CD4-positive, alpha-beta T cell treated with Interleukin-15 for 4 hours (primary cell): Measurements from ENCODE around the gene UBA7.
"Not testable (repeated sequence)": the region's sequence is repeated elsewhere in the genome, so short reads cannot be mapped to it uniquely, and the experiment has no call there.

Source experiments
- DNase-seq: peaks from one replicate; pipeline ENCODE4 v3.0.0-alpha.2; 2020; ENCODE audit warnings: low spot score

UBA7 gene

DNA sequence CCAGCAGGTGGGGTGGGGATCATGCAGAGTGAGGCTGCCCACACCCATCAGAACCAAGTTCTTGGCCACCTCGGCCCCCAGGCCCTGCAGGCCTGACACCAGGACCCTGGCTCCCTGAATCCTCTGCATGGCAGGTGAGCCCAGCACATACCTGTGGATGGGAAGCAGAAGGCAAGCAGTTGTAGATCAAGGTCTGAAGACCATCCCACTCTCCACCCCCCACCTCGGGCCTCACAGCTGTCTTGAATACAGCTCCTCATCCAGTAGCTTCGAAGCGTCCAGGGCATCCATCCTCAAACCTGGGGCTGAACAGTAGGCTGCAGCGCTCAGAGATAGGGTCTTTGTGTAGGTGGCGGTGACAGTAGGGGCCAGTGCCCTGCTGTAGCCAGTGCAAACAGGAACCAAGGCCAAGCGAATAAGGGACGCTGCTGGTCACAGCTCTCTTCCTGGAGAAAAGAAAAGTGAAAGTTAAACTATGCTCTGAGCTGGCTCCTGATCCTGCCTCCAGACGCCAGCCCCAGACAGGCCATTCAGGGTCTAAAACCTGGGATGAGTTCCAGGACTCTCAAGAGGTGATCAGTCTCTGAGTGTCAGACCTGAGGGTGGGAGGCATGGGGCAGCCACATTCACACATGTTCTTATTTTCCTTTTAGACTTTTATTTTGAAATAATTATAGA is at the start of gene UBA7:
TSS of gene UBA7 (minus strand) at position 457 of the 678 bp plus-strand sequence. CDS start at position 291, 166 bp downstream.
- DNase-seq = peak; percentile 48

DNA sequence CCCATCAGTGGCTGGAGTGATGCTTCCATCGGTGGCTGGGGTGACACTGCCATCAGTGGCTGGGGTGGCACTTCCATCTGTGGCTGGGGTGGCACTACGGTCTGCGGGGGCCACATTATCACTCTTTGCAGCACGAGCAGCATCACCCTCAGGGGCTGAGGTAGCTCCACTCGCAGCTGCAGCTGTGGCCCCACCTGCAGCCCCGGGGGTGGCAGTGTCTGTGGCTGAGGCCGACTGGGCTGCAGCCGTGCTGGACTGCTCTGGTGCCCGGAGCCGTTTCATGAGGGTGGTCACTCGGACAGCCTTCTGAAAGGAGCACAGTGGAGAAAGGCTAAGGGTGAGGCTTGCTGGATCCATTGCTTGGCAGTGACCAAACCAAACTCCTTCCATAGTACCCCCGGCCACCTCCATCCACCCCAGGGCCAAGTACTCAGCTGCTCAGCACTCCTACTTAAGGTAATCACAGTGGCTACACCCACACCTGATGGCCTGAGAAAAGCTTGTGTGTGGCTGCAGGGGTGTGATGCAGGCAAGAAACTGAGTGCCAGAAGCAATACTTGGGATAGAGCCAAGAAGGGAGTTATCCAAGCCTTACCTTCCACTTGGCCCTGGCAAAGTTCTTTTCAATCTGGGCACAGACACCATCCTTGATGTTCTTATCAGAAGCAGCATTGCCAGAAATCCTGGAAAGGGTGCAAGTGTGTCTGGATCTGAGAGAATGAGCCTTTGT is 46.0 kb upstream of the UBA7 start:
- DNase-seq = no peak

DNA sequence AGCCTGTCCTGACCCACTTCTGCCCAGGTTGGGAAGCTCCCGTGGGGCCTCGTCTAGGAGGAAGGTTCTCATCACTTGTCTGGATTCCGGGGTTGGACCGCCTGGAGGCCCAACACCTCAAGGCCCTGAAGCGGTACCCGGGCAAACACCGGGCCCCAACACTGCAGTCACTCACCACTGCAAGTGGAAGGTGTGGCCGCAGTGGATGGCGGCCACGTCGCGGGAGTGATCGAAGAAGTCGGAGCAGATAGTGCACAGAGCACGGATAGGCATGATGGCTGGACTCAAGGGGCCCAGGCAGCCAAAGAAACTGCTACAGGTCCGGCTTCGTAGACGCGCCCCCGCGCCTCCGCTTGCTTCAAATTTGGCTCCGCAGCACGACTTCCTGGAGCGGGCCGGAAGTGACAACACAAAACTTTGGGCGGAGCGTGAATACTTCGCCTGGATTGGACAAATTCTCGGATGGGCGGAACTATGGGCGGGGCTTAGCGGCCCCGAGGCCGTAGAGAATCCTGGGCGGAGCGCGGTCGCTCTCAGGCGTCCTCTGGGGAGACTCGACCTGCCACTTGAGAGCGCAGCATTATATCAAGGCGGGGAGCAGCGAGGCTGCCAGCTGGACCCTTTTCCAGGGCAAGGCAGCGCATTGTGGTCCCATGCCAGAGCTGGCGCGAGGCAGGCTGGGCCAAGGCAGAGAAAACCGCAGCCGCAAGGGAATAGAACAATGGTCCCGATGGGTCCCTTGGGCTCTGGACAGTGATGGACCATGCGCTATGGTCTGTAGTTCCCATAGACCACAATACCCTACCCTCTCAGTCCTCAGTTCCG is 42.6 kb upstream of the UBA7 start, which contains the start of gene TRAIP:
TSS of gene TRAIP (minus strand) at position 384 of the 825 bp plus-strand sequence. CDS start at position 273, 111 bp downstream.
- peak; percentile 94 for DNase-seq

GRCh38 chr3:49855662-49856061 is 41.9 kb upstream of the UBA7 start:
- no peak for DNase-seq

GRCh38 chr3:49845694-49846093 is 31.9 kb upstream of the UBA7 start:
- DNase-seq = no peak

- no peak for DNase-seq
These were observed 30.9 kb upstream of the UBA7 start for GRCh38 chr3:49844464-49845183.

- no peak for DNase-seq
These were observed 29.2 kb upstream of the UBA7 start for GRCh38 chr3:49842843-49843517.

DNA sequence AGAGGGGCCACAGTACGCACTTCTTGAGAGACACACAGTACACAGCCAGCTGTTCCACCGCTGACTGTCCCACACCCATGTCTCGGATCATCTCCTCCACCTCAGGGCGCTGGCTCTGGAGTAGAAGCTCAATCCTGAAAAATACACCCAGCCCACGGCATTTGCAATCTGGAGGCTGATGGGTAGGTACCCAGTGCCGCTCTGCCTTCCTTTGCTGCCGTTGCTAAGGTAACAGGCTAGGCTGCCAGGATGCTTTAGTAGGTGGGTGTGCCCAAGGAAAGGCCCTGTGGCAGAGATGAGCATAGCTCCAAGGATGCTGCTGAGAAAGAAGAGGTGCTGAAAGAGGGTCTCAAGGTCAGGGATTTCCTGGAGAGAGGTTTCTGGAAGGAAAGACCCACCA is 28.1 kb upstream of the UBA7 start:
- DNase-seq = no peak

GRCh38 chr3:49841126-49841696 is 27.5 kb upstream of the UBA7 start:
- no peak for DNase-seq

DNA sequence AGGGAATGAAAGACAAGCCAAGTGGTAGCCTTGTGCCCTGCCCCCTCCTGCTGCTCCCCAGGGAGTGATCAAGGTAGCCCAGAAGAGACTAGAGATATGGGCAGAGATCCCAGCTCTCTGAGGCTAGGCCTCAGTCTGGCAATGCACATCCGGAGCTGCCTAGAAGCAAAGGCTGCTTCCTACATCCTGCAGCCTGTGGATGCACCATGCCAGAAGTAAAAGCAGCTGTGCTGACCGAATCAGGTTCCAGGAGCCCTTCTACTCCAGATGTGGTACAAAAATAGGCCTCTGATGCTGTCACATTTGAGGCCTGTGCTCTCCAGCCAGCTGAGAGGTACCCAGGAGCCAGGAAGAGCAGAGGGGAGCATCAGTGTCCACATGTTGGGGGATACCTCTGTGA is 26.6 kb upstream of the UBA7 start:
- no peak for DNase-seq

DNA sequence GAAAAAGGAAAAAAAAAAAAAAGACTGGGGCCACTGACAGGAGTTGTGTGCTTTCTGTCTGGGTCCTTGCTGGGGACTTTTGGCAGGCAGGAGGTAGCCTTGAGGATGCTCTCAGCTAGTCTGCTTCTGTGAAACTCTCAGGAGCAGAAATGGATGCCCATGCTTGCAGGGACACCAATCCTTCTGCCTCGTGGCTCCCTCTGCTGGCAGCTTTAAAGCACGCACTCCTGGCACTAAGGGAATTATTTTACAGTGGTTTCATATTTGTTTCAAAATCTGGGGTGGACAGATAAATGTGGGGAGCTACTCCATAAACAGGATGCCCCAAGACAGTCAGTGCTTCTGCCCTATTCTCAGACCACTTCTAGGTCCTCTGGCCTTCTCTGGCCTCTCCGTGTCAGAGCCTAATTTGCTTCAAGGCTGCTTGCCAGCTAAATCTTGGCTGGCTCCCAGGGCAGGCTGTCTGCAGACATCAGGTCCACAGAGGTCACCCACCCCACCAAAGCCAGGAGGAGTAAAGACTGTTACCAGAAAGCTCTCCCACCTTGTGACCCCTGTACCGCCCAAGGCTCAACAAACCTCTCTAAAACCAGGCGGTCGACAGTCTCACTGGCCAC is 25.5 kb upstream of the UBA7 start:
- peak; percentile 85 for DNase-seq

GRCh38 chr3:49831341-49831740 is 17.6 kb upstream of the UBA7 start:
- no peak for DNase-seq

DNA sequence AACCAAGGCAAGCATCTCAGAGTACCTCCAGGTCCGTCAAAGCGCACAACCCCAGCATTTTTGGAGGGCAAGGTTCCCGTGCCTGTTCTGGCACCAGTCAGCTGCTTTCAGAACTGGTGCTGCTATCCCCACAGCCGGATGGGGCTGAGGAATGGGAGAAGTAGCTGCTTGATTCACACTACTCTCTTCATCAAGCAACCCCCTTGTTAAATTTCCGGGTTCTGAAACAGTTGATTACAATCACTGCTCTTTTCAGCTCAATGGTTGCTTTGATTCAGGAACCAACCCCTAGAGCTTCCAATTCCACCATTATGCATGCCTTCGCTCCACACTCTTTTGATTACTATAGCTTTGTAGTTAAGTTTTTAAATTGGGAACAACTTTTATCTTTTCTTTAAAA is 12.3 kb upstream of the UBA7 start:
- DNase-seq = no peak

- not testable (repeated sequence) for DNase-seq
These were observed 9.4 kb upstream of the UBA7 start for GRCh38 chr3:49823131-49823530.

- DNase-seq = no peak
These were observed 747 bp downstream of the UBA7 start for GRCh38 chr3:49812916-49813496.

- no peak for DNase-seq
These were observed 6.2 kb downstream of the UBA7 start for GRCh38 chr3:49807431-49808114.

DNA sequence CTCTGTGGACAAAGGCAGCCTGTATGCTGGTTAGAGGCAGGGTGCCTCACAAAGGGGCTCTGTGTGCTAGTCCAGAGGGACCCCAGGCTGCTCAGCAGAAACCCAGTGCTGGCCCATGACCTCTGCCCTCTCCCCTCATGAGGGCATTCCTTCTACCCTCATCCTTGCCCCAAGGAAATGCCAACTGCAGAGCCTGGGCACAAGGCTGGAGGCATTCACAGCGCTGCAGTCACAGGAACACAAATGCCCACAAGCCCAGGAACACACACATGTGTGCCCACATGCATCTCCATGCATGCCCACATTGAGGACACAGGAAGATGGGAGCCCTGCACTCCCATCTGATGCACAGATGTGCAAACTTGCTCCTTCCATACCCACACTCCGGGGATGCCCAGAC is 6.9 kb downstream of the UBA7 start:
- no peak for DNase-seq

- no peak for DNase-seq
These were observed 7.7 kb downstream of the UBA7 start for GRCh38 chr3:49805897-49806701.

- no peak for DNase-seq
These were observed 8.4 kb downstream of the UBA7 start for GRCh38 chr3:49805367-49805782.
